Effector CD8-positive, alpha-beta T cell (primary cell): ENCODE results near the gene RBBP5.
"Not testable (repeated sequence)": the region's sequence is repeated elsewhere in the genome, so short reads cannot be mapped to it uniquely, and the experiment has no call there.

ENCODE experiments used
- DNase-seq: peaks from one replicate; lab custom pipeline; 2025; lab: John Stamatoyannopoulos, UW
- total RNA-seq, 4 experiments: gene quantifications; one replicate each; lab custom pipeline; 2026; lab: John Stamatoyannopoulos, UW

Gene RBBP5, protein sequence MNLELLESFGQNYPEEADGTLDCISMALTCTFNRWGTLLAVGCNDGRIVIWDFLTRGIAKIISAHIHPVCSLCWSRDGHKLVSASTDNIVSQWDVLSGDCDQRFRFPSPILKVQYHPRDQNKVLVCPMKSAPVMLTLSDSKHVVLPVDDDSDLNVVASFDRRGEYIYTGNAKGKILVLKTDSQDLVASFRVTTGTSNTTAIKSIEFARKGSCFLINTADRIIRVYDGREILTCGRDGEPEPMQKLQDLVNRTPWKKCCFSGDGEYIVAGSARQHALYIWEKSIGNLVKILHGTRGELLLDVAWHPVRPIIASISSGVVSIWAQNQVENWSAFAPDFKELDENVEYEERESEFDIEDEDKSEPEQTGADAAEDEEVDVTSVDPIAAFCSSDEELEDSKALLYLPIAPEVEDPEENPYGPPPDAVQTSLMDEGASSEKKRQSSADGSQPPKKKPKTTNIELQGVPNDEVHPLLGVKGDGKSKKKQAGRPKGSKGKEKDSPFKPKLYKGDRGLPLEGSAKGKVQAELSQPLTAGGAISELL
- 59.7 to 73.6 (median 70.4) reads per million in 4 experiments for total RNA-seq

GRCh38 chr1:205121660-205122488 lies at the start of gene RBBP5:
TSS of gene RBBP5 (minus strand) at chr1:205121978. CDS start at chr1:205121873, 105 bp downstream.
- peak; percentile 90 for DNase-seq

GRCh38 chr1:205171369-205171768 lies 49.6 kb upstream of the RBBP5 start:
- DNase-seq, result no peak

GRCh38 chr1:205170532-205171269 lies 48.9 kb upstream of the RBBP5 start:
- no peak for DNase-seq

GRCh38 chr1:205169248-205169647 lies 47.5 kb upstream of the RBBP5 start:
- no peak for DNase-seq

DNA sequence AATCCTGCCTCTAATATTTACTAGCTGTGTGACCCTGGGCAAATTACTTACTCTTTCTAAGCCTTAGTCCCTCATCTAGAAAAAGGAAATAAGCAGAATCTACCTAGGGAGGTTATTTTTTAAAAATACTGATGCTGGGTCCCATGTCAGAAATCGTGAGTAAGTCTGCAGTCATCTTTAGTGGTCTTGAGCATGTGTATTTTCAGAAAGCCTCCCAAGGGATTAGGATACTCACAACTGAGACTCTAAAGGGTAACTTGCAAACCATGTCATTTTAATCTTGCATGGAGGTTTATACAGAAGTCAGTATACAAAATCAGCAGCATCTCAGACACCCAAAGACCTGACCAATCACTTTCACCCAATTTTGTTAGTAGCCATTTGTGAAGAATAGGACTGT lies 46.5 kb upstream of the RBBP5 start:
- DNase-seq, result no peak

GRCh38 chr1:205162301-205162700 lies 40.5 kb upstream of the RBBP5 start:
- no peak for DNase-seq

DNA sequence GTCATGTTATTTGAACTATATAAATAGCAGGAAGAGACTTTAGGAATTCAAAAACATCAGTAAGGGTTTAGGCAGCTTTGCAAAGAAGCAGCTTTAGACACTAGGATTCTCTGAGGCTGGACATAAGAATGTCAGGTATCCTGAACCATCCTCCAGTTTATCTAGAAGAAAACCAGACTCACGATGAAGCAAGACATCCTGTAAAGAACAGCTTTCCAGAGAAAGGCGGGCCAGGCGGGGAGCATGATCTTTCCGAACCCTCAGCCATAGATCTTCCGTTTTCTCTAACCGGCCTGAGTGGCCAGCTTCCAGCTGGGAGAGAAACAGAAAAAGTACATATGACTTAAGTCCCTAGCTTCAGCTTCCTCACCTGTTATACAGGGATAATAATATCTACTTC lies 39.3 kb upstream of the RBBP5 start:
- no peak for DNase-seq

DNA sequence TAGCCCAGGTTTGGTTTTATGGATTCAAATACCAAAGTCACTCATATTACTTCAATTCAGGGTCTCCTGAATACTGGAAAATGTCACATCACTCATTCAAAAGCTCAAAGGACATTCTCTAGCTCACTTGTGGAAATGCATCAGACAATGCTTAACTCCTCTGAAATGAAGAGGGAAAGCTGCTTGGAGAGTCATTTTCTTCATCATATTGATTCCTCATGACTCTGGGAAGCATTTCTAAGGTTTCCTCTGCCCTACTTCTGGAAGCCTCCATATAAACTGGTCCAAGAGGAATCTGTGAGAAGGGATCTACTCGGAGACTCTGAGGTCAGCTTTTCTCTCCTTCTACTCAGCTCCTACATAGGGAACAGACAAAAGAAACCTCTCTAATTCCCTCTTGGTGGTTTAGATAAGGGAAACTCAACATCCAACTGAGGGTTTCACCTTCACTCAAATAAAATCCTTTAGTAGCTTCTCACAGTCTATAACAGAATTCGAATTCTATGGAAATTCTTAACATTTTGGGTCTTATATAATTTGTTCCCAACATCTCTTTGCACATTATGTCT lies 36.4 kb upstream of the RBBP5 start:
- no peak for DNase-seq

GRCh38 chr1:205155665-205156377 lies 34.0 kb upstream of the RBBP5 start:
- not testable (repeated sequence) for DNase-seq

DNA sequence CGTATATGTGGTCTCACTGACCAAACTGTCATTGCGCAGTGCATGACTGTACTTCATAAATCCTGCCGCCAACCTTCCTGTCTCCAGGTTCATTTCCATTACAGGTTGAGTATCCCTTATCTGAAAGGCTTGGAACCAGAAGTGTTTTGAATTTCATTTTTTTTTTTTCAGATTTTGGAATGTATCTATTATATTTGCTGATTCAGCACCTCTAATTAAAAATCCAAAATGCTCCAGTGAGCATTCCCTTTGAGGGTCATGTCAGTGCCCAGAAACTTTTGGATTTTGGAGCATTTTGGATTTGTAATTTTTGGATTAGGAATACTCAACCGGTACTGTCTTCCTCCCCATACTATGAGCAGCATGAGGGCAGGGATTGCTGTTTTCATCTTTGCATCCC lies 30.7 kb upstream of the RBBP5 start:
- no peak for DNase-seq

- no peak for DNase-seq
Measured at GRCh38 chr1:205150651-205151428, 29.1 kb upstream of the RBBP5 start.

- DNase-seq, result no peak
Measured at GRCh38 chr1:205147191-205147835, 25.5 kb upstream of the RBBP5 start.

GRCh38 chr1:205144751-205145150 lies 23.0 kb upstream of the RBBP5 start:
- DNase-seq, result no peak

DNA sequence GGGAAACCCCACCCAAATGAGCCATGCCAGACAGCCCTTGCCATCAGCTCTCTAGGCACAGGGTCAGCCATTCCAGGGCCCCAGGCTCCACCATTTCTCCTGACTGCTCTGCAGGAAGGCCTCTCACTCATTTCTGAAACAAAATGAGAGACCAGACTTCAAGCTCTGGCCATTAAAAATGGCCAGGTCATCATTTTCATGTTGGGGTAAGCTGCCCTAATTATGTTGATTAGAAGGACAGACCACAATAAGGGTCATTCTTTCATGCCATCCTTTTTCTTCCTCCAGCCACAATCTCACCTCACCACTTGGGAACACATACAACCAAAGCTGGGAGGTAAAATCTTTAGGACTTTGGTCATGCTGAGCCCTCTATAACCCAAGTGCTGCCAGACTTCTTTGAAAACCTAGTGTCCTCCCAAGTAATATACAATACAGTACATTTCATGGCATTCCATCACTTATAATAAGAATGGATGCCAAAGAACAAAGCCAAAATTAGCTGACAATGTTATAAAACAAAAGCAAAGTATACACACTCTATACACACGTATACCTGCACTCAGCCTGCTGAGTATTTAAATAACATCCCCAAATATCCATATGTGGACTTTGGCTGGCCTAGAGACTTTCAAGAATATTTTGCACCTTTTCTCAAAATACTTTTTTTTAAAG lies 22.4 kb upstream of the RBBP5 start:
- DNase-seq, result no peak

DNA sequence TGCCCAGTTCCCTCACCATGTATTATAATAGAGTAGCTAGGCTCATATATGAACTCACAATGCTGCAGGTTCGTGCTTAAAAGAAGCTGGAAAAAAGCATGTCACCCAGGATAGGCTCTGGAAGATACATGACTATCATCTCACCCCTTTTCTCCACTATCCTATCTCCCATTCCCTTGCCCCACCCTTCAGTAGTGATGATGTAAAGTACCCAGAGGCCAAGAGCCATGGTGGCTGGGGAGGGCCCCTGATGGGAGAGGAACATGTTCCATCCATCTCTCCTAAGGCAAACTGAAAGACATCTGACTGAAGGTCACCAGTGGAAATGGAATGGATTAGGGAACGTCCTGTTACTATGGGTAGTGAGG lies 20.3 kb upstream of the RBBP5 start:
- no peak for DNase-seq

DNA sequence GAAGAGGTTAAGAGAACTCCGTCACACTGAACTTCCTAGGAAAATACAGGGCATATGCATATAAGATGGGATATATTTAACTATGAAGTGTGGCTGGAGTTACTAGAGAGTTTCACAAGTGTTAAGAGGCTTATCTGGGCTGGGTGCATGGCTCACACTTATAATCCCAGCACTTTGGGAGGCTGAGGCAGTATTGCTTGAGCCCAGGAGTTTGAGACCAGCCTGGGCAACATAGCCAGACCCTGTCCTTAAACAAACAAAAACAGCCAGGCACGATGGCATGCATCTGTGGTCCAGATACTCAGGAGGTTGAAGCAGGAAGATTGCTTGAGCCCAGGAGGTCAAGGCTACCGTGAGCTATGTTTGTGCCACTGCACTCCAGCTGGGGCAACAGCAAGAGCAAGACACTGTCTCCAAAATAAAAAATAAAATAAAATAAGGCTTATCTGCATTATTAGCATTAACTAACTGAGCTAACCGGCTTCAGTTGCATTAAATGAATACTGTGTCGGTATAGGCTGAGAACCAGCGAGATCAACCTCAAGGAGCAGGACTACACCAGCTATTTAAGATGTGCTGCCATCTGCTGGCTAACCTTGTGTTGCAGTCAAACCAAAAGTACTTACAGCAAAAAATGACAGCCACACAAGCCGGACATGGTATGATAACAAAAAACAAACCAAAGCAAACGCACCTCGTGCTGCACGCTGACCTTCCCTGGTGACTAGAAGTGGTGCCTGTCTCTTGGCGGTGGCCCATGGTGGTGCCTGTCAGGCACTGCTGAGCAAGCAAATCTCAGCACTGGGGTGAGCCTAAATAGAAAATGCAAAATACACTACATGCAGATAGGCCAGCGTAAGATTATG lies 19.7 kb upstream of the RBBP5 start:
- DNase-seq, result peak; percentile 51

GRCh38 chr1:205140113-205140512 lies 18.3 kb upstream of the RBBP5 start:
- no peak for DNase-seq

DNA sequence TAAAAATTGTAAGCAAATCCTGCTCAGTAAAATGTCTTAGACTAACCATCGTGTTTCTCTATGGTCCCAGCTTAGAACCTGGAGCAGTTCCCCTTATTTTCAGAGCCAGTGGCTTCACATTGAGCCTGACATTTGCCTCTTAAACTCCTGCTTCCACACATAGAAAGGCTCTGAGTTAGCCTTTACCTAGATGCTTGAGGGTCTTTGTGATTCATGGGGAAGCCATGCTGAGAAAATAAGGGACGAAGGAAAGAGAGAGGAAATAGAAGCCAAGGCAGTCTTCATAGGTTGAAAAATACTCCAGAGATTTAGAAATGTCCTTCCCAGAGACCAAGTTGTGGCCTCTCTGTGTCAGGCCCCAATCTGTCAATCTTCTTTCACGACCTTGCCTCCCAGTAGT lies 16.1 kb upstream of the RBBP5 start:
- no peak for DNase-seq
